AG04450 (cell line): ENCODE measurements around the gene RNF224. TPM values are rescaled to one million over a fixed set of nuclear protein-coding genes. Genes with fewer than 3 reads are reported as not detected.

Experiments
- CTCF ChIA-PET: fragments of 300-600, 350-600 bp; formaldehyde crosslinking; extraction: SDS; loops from one replicate; lab custom pipeline; 2022; ENCODE audit warnings: antibody characterized with exemption, inconsistent platforms; lab: Charles Lee
- POLR2A ChIA-PET: fragments of 350-600 bp; formaldehyde crosslinking; extraction: SDS; loops from one replicate; lab custom pipeline; 2021; ENCODE audit warnings: antibody characterized with exemption, inconsistent platforms; lab: Yijun Ruan, JAX
- DNase-seq: peaks from one replicate; pipeline ENCODE4 v3.0.0-alpha.2; 2011; ENCODE audit warnings: low read depth, low spot score
- H3K27ac ChIP-seq: one replicate; pipeline ENCODE4 v1.5.1; 2012; ENCODE audit warnings: low read depth, low read length, control low read depth
- H3K27me3 ChIP-seq: one replicate; pipeline ENCODE4 v1.6.0; 2012; ENCODE audit warnings: low read length; ENCODE audit not compliant: control insufficient read depth, insufficient read depth
- H3K4me3 ChIP-seq: 2 replicates; pipeline ENCODE4 v1.5.1; 2011; ENCODE audit warnings: mild to moderate bottlenecking, low read depth, low read length, control low read depth
- H3K9me3 ChIP-seq: 2 replicates; pipeline ENCODE4 v1.5.1; 2012; ENCODE audit warnings: low read length; ENCODE audit not compliant: control insufficient read depth, insufficient read depth
- polyA plus RNA-seq: library from polyadenylated mRNA; depleted of rRNA; stranded (reverse); fragments of >200 nt; gene quantifications from 2 replicates; pipeline ENCODE4 v1.2.3, GENCODE V29; 2011
- TF ChIP-seq, protein P1 (sequence below): IDR thresholded peaks from 2 replicates; pipeline ENCODE4 v1.5.1; 2011; ENCODE audit warnings: low read depth, low read length, control low read depth, inconsistent platforms

Gene RNF224
- polyA plus RNA-seq, 1 experiment = not detected

DNA sequence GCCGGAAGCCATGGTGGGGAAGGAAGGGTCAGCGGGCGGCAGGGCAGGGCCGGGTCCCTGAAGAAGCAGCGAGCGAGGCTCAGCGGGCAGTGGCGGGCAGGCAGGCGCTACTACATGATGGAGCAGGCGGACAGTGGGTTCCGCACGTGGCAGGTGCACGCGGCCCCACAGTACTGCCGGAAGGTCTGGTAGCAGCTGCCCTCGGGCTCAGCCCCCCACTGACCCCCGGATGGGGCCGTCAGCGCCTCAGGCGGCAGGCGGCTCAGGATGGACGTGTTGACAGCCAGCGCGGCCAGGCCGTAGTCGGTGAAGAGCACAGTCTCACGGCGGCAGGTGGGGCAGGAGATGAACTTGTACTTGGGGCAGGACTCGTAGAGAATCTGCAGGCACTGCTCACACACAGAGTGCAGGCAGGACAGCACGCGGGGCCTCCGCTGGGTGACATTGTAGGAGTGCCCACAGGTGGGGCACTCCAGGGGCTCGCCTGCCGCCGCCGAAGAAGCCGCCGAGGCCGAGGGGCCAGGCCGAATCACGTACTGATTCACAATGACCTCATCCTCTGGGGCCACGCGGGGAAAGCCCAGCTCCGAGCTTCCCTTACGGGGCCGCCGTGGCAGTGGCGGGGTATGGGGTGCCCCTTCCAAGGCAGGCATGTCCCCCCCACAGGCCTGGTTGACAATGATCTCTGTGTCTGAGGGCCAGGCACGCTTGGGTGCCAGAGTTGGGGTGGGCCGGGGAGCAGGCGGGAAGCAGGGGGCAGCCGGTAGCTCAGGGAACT lies 6.8 kb upstream of the RNF224 start:
- H3K27ac ChIP-seq = no peak overlapping the region
- ChIA-PET CTCF (no interaction called here), POLR2A (interaction anchor here (1.0 to 1.4 kb wide), 2 partner anchors 12 to 32 kb away, joined by 3 read pairs; no protein-coding TSS in a partner anchor)
- H3K27me3 ChIP-seq = no peaks in the 10 kb centered on the region
- DNase-seq = no peak
- TF ChIP-seq, protein P1, sequence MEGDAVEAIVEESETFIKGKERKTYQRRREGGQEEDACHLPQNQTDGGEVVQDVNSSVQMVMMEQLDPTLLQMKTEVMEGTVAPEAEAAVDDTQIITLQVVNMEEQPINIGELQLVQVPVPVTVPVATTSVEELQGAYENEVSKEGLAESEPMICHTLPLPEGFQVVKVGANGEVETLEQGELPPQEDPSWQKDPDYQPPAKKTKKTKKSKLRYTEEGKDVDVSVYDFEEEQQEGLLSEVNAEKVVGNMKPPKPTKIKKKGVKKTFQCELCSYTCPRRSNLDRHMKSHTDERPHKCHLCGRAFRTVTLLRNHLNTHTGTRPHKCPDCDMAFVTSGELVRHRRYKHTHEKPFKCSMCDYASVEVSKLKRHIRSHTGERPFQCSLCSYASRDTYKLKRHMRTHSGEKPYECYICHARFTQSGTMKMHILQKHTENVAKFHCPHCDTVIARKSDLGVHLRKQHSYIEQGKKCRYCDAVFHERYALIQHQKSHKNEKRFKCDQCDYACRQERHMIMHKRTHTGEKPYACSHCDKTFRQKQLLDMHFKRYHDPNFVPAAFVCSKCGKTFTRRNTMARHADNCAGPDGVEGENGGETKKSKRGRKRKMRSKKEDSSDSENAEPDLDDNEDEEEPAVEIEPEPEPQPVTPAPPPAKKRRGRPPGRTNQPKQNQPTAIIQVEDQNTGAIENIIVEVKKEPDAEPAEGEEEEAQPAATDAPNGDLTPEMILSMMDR = no peak
- H3K4me3 ChIP-seq = no peak overlapping the region
- H3K9me3 ChIP-seq = no peaks in the 10 kb centered on the region; the same call in 1 of the 2 replicates

DNA sequence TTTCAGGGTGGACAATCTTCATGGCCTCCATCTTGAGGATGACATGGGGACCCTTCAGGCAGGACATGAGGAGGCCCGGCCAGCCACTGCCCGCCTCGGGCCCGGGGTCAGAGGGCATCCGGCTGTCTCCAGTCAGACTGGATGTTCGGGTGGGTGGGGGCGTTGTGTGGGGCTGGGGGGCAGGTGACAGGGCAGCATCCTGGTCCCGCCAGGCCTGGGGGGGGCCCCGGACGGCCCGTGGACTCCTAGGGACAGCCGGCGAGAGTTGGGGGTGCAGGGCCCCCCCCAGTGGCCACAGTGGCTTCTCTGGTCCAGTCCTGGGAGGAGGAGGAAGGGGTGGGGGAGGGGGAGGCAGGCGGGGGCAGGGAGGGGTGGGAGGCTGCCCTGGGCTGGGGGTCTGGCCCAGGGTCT lies 6.2 kb upstream of the RNF224 start:
- Histone ChIP-seq H3K27me3 (no peaks in the 10 kb centered on the region), H3K9me3 (no peaks in the 10 kb centered on the region; the same call in 1 of the 2 replicates), H3K27ac (no peak overlapping the region), H3K4me3 (no peak overlapping the region)
- no peak for DNase-seq
- TF ChIP-seq, protein P1 = no peak
- ChIA-PET CTCF (no interaction called here), POLR2A (interaction anchor here (0.7 to 1.4 kb wide), 3 partner anchors 12 to 32 kb away, joined by 3 to 6 read pairs (median 3); partner anchors contain the start of gene TUBB4B)

DNA sequence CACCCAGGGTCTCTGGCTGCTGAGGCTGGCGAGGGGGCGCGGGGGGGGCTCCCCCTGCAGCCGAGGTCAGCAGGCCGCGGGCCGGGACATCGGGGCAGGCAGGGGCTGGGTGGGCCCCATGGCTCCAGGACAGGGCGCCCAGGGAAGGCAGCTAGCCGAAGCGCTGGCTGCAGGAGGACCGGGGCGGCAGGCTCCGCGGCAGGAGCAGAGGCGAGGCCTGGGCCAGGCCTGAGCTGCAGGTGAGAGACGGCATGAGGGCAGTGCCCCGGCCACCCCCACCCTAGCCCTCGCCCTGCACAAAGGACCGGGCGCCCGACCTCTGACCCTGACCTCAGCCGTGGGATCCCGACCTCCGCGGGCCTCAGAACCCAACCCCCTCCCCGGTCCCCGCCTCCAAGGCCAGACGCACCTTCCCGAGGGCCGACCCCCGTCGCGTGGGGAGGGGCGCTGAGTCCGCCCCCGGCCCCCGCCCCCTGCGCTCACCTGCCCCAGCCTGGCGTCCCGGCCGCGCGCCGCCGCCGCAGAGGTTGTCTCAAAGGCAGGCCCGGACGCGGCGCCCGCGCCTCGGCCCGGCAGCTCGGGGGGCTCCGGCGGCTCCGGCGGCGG lies 5.7 kb upstream of the RNF224 start:
- no peak overlapping the region for H3K27ac ChIP-seq
- CTCF ChIA-PET = no interaction called here

DNA sequence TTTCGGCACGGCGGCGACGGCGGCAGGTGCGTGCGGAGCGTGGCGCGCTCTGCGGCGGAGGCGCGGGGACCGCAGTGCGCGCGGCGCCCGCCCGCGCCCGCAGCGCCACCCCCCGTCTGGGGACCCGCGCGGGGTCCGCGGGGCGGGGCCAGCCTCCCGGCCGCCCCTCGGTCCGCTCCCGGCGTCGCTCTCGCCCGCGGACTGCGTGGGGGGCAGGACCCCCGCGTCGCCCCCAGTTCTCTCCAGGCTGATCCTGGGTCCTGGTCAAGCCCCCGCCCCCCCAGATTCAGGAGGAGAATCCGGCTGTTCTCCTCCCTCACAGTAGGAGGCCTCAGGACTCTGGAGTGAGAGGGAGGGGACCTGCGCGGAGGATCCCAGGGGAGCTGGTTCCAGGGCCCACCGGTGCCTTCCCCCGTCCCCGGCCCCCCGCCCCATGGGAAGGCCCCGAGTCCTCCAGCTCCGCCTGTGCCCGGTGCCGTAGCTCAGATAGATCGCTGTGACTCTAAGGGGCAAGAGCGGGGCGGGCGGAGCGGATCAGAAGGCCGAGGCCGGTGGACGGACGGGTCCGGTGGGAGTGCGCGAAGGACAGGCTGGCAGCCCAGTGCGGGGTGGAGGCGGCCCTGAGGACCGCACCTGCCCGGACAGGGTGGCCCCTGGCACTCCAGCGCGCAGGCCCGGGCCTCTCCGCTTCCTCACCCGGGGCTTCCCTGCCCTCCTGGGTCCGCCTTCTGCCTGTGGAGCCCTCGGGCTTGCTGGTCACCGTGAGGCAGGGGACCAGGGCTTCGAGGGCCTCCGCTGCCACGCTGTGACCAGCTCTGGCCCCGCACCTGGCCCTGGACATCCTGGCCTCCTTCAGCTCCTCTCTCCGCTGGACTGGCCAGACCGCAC lies 4.9 kb upstream of the RNF224 start, which contains the start of gene RNF208:
Gene RNF208 (minus strand): TSS at position 51 of the 888 bp plus-strand sequence. CDS start 1,028 bp downstream, outside the sequence.
- Histone ChIP-seq H3K27ac (peak within 1 kb of the TSS; percentile 52), H3K9me3 (no peaks in the 10 kb centered on the region; the same call in 1 of the 2 replicates), H3K4me3 (peak within 1 kb of the TSS; percentile 48), H3K27me3 (no peaks in the 10 kb centered on the region)
- no peak for DNase-seq
- ChIA-PET CTCF (interaction anchor here (0.6 to 3.7 kb wide), 3 partner anchors 14 to 193 kb away, joined by 3 to 29 read pairs (median 6); no protein-coding TSS in a partner anchor), POLR2A (interaction anchor here (0.7 to 2.4 kb wide), 9 partner anchors 14 to 99 kb away, joined by 3 to 28 read pairs (median 7); partner anchors contain the start of genes ANAPC2, NDOR1, SSNA1 and TMEM203)
- TF ChIP-seq, protein P1 = no peak

More for the DNA sequence above, 5.7 kb upstream of the RNF224 start:
- TF ChIP-seq, protein P1 = no peak
- POLR2A ChIA-PET = interaction anchor here (0.7 to 1.4 kb wide), 3 partner anchors 13 to 33 kb away, joined by 3 to 6 read pairs (median 3); partner anchors contain the start of gene TUBB4B
- Histone ChIP-seq H3K9me3 (no peaks in the 10 kb centered on the region; the same call in 1 of the 2 replicates), H3K4me3 (peak overlapping the region; percentile 39), H3K27me3 (no peaks in the 10 kb centered on the region)
- DNase-seq = no peak
